ENCODE data around the gene SYCP3. TPM values are rescaled to one million over a fixed set of nuclear protein-coding genes. Genes with fewer than 3 reads are reported as not detected.

SYCP3 gene
- total and polyA plus RNA-seq, 2 of the 13 experiments (the other 11 are each of a cell fraction or from before 2014, with no cell fraction given) = not detected

GRCh38 chr12:101691503-101692096, 47.7 kb downstream of the SYCP3 start (continued):
- TF ChIP-seq TEAD3 (CRISPR knock-in tag; optimal IDR thresholded peaks at IDR 0.05; ENCODE audit: borderline replicate concordance) = peak; percentile 49
- TF ChIP-seq ZSCAN22 (CRISPR knock-in tag; IDR thresholded peaks at IDR 0.05) = no peak
- peak; percentile 45; the same call in 1 of the 2 replicates for TF ChIP-seq HNF4G (IDR thresholded peaks at IDR 0.05; ENCODE audit: borderline replicate concordance, low read depth, low read length)
- no peak for TF ChIP-seq HNF4G (CRISPR knock-in tag; IDR thresholded peaks at IDR 0.05; ENCODE audit: borderline replicate concordance, low read depth)
- no peak for TF ChIP-seq NCOA1 (CRISPR knock-in tag; IDR thresholded peaks at IDR 0.05)
- peak; percentile 71 for TF ChIP-seq HNF4A (CRISPR knock-in tag; IDR thresholded peaks at IDR 0.05)
- TF ChIP-seq ZFP91 (CRISPR knock-in tag; IDR thresholded peaks at IDR 0.05; ENCODE audit: borderline replicate concordance) = no peak
- TF ChIP-seq STAT6 (CRISPR knock-in tag; IDR thresholded peaks at IDR 0.05; ENCODE audit: borderline replicate concordance) = no peak
- TF ChIP-seq PRDM15 (CRISPR knock-in tag; IDR thresholded peaks at IDR 0.05) = no peak
- no peak for TF ChIP-seq ZNF296 (CRISPR knock-in tag; conservative IDR thresholded peaks at IDR 0.05)
- no peak for TF ChIP-seq ZNF234 (CRISPR knock-in tag; conservative IDR thresholded peaks at IDR 0.05)
- TF ChIP-seq SOX6 (IDR thresholded peaks at IDR 0.05) = no peak
- peak; percentile 51 for TF ChIP-seq SOX6 (CRISPR knock-in tag; IDR thresholded peaks at IDR 0.05)
- no peak for TF ChIP-seq KDM4B (CRISPR knock-in tag; IDR thresholded peaks at IDR 0.05)
- no peak for TF ChIP-seq DR1 (CRISPR knock-in tag; IDR thresholded peaks at IDR 0.05)
- TF ChIP-seq HOXA7 (CRISPR knock-in tag; IDR thresholded peaks at IDR 0.05) = no peak
- no peak for TF ChIP-seq ZHX1 (CRISPR knock-in tag; IDR thresholded peaks at IDR 0.05; ENCODE audit: low read depth)
- 0 out of 2 replicates have a peak, but pooled peaks have one; percentile 34 for TF ChIP-seq ZMYM4 (CRISPR knock-in tag; IDR thresholded peaks at IDR 0.05)
- no peak for TF ChIP-seq ZNF816 (CRISPR knock-in tag; IDR thresholded peaks at IDR 0.05; ENCODE audit: borderline replicate concordance)
- no peak for TF ChIP-seq ZSCAN20 (CRISPR knock-in tag; IDR thresholded peaks at IDR 0.05; ENCODE audit: borderline replicate concordance)
